HepG2 (cell line): ENCODE measurements around the gene SMAP2. TPM values are rescaled to one million over a fixed set of nuclear protein-coding genes. Genes with fewer than 3 reads are reported as not detected.

Experiments
- ATAC-seq: fragments of 200-7000 bp; cut with Tn5 transposase; 3 replicates; pipeline ENCODE4 v1.9.1; 2020; ENCODE audit warnings: mild to moderate bottlenecking, moderate library complexity
- BruUV-seq: library from RNA; stranded (reverse); fragments of 400-500 nt; replicated peaks from 2 replicates; lab custom pipeline; 2021; lab: Mats Ljungman, UMichigan
- CTCF ChIA-PET: fragments of 300-600 bp; formaldehyde crosslinking; extraction: SDS; loops from one replicate; lab custom pipeline; 2021; ENCODE audit warnings: low total read pairs, inconsistent platforms, low intra/inter-chr PET ratio; lab: Yijun Ruan, JAX
- POLR2A ChIA-PET: fragments of 350-600 bp; sonication (Branson Sonifier 250); formaldehyde crosslinking; loops from one replicate; lab custom pipeline; 2020; ENCODE audit warnings: antibody characterized with exemption, inconsistent platforms; lab: Yijun Ruan, JAX
- DNase-seq: peaks from one replicate; pipeline ENCODE4 v3.0.0-alpha.2; 2015; ENCODE audit warnings: low spot score
- FAIRE-seq: peaks from 3 replicates; lab custom pipeline; 2011; peaks lifted over from hg19 to GRCh38; lab: Jason Lieb, UNC
- H2AFZ ChIP-seq: one replicate; pipeline ENCODE4 v1.6.1; 2011; ENCODE audit warnings: low read length, inconsistent platforms
- H3K27ac ChIP-seq: fragments of 300-600 bp; 3 replicates; pipeline ENCODE4 v1.8.0; 2011; ENCODE audit warnings: mixed run types, mild to moderate bottlenecking, mixed read lengths, low read length, inconsistent platforms; ENCODE audit not compliant: insufficient read depth; ENCODE audit errors: extremely low read length
- H3K27me3 ChIP-seq, 2 experiments: fragments of 200-600 bp in 1 of 2; 2 replicates in 1 of 2; 3 replicates in 1 of 2; pipeline versions ENCODE4 v1.6.0 to v1.8.0; 2011; ENCODE audit warnings: low read length in 2 of 2, mild to moderate bottlenecking in 2 of 2, moderate library complexity in 2 of 2, inconsistent platforms in 1 of 2; ENCODE audit not compliant: insufficient read depth in 2 of 2, control insufficient read depth in 1 of 2
- H3K36me3 ChIP-seq, 2 experiments: fragments of 200-600 bp in 1 of 2; replicated peaks in 1 of 2; 2 replicates in 1 of 2; 3 replicates in 1 of 2; pipeline versions ENCODE4 v1.5.1 to v1.8.0; 2011; ENCODE audit warnings: low read length in 2 of 2, inconsistent platforms in 1 of 2; ENCODE audit not compliant: insufficient read depth in 2 of 2, control insufficient read depth in 1 of 2
- H3K4me1 ChIP-seq: 2 replicates; pipeline ENCODE4 v1.5.1; 2012; ENCODE audit warnings: low read length, inconsistent platforms; ENCODE audit not compliant: insufficient read depth
- H3K4me2 ChIP-seq: 2 replicates; pipeline ENCODE4 v1.6.0; 2011; ENCODE audit warnings: low read depth, low read length, inconsistent platforms
- H3K4me3 ChIP-seq, 3 experiments: fragments of 200-600 bp in 1 of 3; sonication (generic), shearing (Covaris generic) in 1 of 3; replicated peaks in 1 of 3; 2 replicates each; pipeline ENCODE4 v1.5.1; 2011 to 2016; ENCODE audit warnings: low read length in 3 of 3, inconsistent platforms in 2 of 3, low read depth in 2 of 3, mild to moderate bottlenecking in 2 of 3, control low read depth in 1 of 3, mixed read lengths in 1 of 3; ENCODE audit not compliant: insufficient read depth in 1 of 3
- H3K79me2 ChIP-seq: one replicate; pipeline ENCODE4 v1.6.1; 2011; ENCODE audit warnings: low read length, inconsistent platforms; ENCODE audit not compliant: insufficient read depth
- H3K9ac ChIP-seq: 2 replicates; pipeline ENCODE4 v1.6.0; 2011; ENCODE audit warnings: mild to moderate bottlenecking, low read depth, low read length, inconsistent platforms; ENCODE audit not compliant: insufficient read depth
- H3K9me3 ChIP-seq: 2 replicates; pipeline ENCODE4 v1.5.1; 2012; ENCODE audit warnings: mild to moderate bottlenecking, low read length
- H4K20me1 ChIP-seq: 2 replicates; pipeline ENCODE4 v1.6.0; 2011; ENCODE audit warnings: inconsistent platforms, mild to moderate bottlenecking, low read length, moderate library complexity; ENCODE audit not compliant: insufficient read depth
- BATF2 ChIP-seq: sonication (generic); formaldehyde crosslinking; IDR thresholded peaks from 2 replicates; pipeline ENCODE4 v1.8.0; 2022; ENCODE audit warnings: mild to moderate bottlenecking, missing genetic modification reagents, moderate library complexity
- FOXM1 ChIP-seq: sonication (generic); formaldehyde crosslinking; IDR thresholded peaks from 2 replicates; pipeline ENCODE4 v1.5.0; 2020; ENCODE audit warnings: missing genetic modification reagents
- HNF4A ChIP-seq: sonication (generic); formaldehyde crosslinking; IDR thresholded peaks from 2 replicates; pipeline ENCODE4 v1.4.0; 2020; ENCODE audit warnings: missing genetic modification reagents
- MIXL1 ChIP-seq: IDR thresholded peaks from 2 replicates; pipeline ENCODE4 v1.6.1; 2016
- NONO ChIP-seq, 2 experiments: fragments of 450-650 bp in 1 of 2; sonication (generic) in 1 of 2; formaldehyde crosslinking in 1 of 2; IDR thresholded peaks in 1 of 2; conservative IDR thresholded peaks in 1 of 2; 2 replicates each; pipeline versions ENCODE4 v1.6.1 to v1.8.0; 2017 to 2022; ENCODE audit warnings: mild to moderate bottlenecking in 1 of 2, missing genetic modification reagents in 1 of 2, moderate library complexity in 1 of 2
- REXO4 ChIP-seq: sonication (generic); formaldehyde crosslinking; IDR thresholded peaks from 2 replicates; pipeline ENCODE4 v1.8.0; 2022; ENCODE audit warnings: missing genetic modification reagents, mild to moderate bottlenecking, borderline replicate concordance
- ZNF335 ChIP-seq: sonication (generic); formaldehyde crosslinking; IDR thresholded peaks from 2 replicates; pipeline ENCODE4 v1.4.0; 2020; ENCODE audit warnings: missing genetic modification reagents
- WGBS: methylation state at CpG from one replicate; pipeline ENCODE4 v1.1.6; 2017; ENCODE audit warnings: low lambda C conversion rate; 5-methylcytosine and 5-hydroxymethylcytosine counted together
- in situ Hi-C: cut with HindIII; loops from 2 replicates; pipeline ENCODE4 v1.10.0; 2017; ENCODE audit warnings: low pct_unique_long_range_greater_than_20kb; ENCODE audit not compliant: extremely low pct_ligation_motif_present
- intact Hi-C: fragments of 100-400 bp; cut with micrococcal nuclease; formaldehyde crosslinking; loops from one replicate; pipeline ENCODE4 v1.10.0; 2022; ENCODE audit not compliant: unreplicated experiment
- polyA plus RNA-seq, 8 experiments: library from polyadenylated mRNA; depleted of rRNA in 3 of 8; stranded (reverse) in 7 of 8; unstranded in 1 of 8; fragments of >200 nt; fragmentation: Illumina TruSeq in 4 of 8; extraction: Trizol in 4 of 8; gene quantifications; 2 replicates each; pipeline versions ENCODE4 v1.2.1 to v1.2.3, GENCODE V29; 2011 to 2016; ENCODE audit warnings: low read depth in 4 of 8, missing spikeins in 1 of 8, mixed read lengths in 1 of 8; ENCODE audit not compliant: insufficient read depth in 1 of 8
- total RNA-seq, 5 experiments: library from RNA; depleted of rRNA; stranded (reverse); fragments of >200 nt; fragmentation: Illumina TruSeq; extraction: Trizol; gene quantifications; 2 replicates each; pipeline ENCODE4 v1.2.3, GENCODE V29; 2016; ENCODE audit warnings: low read depth in 1 of 5

The SMAP2 gene
- total and polyA plus RNA-seq, 2 of the 13 experiments (the other 11 are each of a cell fraction or from before 2014, with no cell fraction given), result 19.0 to 22.3 TPM

DNA sequence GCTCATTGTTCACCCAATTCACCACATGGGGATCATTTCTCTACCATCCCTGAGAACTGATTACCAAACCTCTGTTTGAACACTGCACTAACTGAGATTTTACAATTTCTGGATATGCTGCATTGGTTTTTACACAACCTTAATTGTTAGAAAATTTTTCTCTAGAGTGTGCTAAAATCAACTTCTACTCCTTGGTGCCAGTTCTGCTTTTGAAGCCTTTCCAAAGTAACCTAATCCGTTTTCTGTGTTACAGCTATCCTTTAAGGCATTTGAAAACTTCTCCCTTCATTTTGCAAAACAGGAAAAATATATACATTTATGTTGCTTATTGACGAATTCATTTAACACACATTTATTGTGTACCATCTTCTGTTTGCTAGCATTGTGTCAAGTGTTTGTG lies 23.7 kb downstream of the SMAP2 start (continued):
- TF ChIP-seq ZNF335 (CRISPR knock-in tag), result no peak
- TF ChIP-seq FOXM1 (CRISPR knock-in tag), result no peak
- TF ChIP-seq REXO4, result no peak
- TF ChIP-seq MIXL1, result no peak
- TF ChIP-seq NONO (IDR thresholded peaks at IDR 0.05), result no peak
- TF ChIP-seq NONO (CRISPR knock-in tag; conservative IDR thresholded peaks at IDR 0.05), result no peak

- no TSS peak for BruUV-seq
- Histone ChIP-seq H3K4me1 (peaks cover 52% of the 10 kb centered on the region), H3K9me3 (no peaks in the 10 kb centered on the region), H3K36me3 (no peaks in the 10 kb centered on the region), H3K79me2 (peaks cover 57% of the 10 kb centered on the region), H3K9ac (no peak overlapping the region), H3K27me3 (no peaks in the 10 kb centered on the region), H4K20me1 (no peaks in the 10 kb centered on the region), H3K27ac (no peak overlapping the region), H3K4me3 (no peak overlapping the region), H3K4me2 (no peak overlapping the region), H2AFZ (no peak overlapping the region)
- TF ChIP-seq HNF4A (CRISPR knock-in tag) (0 out of 2 replicates have a peak, but pooled peaks have one; percentile 8), BATF2 (no peak)
- ATAC-seq, result no peak
- 99% methylated on average over 4 of the region's 4 CpGs for WGBS
- no peak for DNase-seq
- in situ Hi-C loops, result loop anchor here (5.0 to 10.0 kb wide), 2 partner anchors 63 to 255 kb away; no protein-coding TSS in a partner anchor
- POLR2A ChIA-PET, result interaction anchor here (1.6 to 1.9 kb wide), 2 partner anchors 10 to 16 kb away, joined by 5 to 7 read pairs; no protein-coding TSS in a partner anchor
- CTCF ChIA-PET, result no interaction called here
- intact Hi-C loops, result loop anchor here (10.0 kb wide), 1 partner anchor 255 kb away; no protein-coding TSS in a partner anchor
- FAIRE-seq, result no peak
Measured at GRCh38 chr1:40399984-40400704, 26.6 kb downstream of the SMAP2 start.
